Stimulated activated CD8-positive, alpha-beta memory T cell treated with anti-CD3 and anti-CD28 coated beads, Interleukin-2, amount 100 ng/mL, for 48 hours (primary cell): Measurements from ENCODE around the gene PNCK.

Experiments
- DNase-seq, 2 donors: peaks; one replicate each; pipeline ENCODE4 v3.0.0-alpha.2; 2020; ENCODE audit warnings: low read depth in 2 of 2

PNCK gene

GRCh38 chrX:153659268-153659667 lies 14.3 kb downstream of the PNCK start:
- DNase-seq: no peak

DNA sequence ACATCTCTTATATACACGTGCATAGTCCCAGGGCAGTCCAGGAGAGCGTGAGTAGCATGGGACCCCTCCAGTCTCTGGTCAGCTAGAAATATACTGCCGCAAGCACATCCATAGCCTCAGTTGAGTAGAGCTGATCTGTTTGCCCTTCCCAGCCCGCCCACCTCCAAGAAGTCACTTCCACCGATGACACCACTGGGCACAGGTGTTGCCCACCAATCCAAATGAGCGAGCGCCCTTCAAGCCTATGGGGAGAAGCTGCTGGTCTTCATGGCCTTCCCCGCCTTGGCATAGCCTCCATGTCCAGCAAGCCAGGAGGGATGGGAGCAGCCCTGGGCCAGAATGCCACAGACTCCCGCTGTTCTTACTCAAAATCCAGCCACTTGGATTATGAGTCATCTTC lies 16.5 kb downstream of the PNCK start:
- DNase-seq: no peak

- no peak for DNase-seq
These were observed 20.1 kb downstream of the PNCK start for GRCh38 chrX:153653556-153653955.

- DNase-seq: no peak
These were observed 22.0 kb downstream of the PNCK start for GRCh38 chrX:153651540-153652079.

DNA sequence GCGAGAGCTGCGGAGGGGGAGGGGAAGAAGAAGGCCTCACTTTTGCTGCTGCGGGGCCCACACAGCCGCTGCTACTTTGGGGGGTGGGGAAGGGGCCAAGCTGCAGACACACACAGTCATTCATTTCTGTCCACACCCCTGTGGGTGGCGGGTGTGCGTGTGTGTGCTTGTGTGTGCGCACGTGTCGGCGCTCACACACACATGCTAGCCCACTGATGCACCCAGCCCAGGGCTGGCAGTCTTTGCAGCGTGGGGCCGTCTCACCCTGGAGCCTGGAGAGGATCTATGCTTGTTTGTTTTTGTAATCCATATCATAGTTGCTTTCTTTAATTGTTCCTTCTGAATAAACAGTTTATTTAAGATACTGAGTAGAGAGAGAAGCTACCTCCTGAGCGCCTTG lies 22.7 kb downstream of the PNCK start:
- DNase-seq: no peak

GRCh38 chrX:153649915-153650782 lies 23.5 kb downstream of the PNCK start:
- no peak for DNase-seq

GRCh38 chrX:153649178-153649914 lies 24.3 kb downstream of the PNCK start:
- DNase-seq: peak in 1 of 2 donors; percentile 13

GRCh38 chrX:153648358-153649177 lies 25.0 kb downstream of the PNCK start:
- DNase-seq: no peak

DNA sequence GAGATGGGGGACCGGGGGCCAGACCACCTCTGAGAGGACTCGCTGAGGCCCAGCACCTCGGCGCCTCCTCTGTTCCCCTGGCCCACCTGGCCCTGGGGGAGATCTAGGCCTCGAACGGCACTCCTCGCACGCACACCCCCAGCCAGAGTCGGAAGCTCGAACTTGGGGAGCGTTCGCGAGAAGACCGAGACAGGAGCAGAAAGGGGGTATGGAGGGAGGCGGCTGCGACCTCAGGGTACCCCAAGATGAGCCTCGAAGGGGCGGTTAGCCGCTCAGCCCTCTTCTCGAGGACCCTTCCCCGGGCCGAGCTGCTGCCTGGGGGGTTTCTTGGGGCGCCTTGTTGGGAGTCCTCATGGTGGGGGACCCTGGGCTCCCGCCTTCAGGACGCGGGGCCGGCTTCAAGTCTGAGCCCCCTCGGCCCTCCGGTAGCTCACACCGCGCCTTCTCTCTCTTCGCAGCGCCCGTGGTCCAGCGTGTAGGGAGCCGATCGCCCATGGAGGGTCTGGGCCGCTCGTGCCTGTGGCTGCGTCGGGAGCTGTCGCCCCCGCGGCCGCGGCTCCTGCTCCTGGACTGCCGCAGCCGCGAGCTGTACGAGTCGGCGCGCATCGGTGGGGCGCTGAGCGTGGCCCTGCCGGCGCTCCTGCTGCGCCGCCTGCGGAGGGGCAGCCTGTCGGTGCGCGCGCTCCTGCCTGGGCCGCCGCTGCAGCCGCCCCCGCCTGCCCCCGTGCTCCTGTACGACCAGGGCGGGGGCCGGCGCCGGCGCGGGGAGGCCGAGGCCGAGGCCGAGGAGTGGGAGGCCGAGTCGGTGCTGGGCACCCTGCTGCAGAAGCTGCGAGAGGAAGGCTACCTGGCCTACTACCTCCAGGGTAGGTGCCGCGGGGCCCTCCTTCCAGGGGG lies 25.9 kb downstream of the PNCK start:
- no peak for DNase-seq

DNA sequence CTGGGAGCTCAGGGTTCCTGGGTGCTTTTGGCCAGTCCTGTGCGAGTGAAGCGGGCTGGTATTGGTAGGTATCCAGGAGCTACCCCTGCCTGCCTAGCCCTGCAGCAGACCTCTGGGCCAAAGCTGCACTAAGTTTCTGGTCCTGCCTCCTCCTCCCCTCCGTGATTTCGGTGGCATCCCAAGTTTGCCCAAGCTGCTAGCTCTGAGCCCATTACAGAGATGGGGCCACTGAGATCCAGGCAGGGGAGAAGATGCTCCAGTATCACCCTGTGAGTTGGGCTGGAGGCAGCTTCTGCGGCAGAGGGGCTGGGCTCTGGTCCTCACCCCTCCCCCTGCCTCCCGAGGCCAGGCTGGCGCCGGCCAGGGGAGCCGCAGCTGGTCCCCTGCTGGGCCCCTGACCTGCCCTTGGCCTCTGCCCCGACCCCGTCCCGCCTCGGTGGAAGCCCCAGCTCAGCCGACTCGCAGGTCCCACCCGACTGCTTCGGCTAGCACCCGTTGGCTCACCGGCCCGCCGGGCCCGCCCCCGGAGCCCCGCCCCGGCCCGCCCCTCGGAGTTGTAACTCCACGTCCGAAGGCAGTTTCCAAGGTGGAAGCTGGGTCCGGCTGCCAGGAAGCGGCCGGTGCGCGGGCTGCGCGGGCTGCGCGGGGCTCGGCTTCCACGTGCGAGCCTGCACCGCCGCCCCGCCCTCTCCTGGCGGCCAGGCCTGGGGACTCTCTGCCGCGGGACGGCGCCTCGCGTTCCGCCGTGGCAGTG lies 26.8 kb downstream of the PNCK start, which contains the start of gene DUSP9:
Gene DUSP9 (plus strand): TSS at position 584 of the 754 bp plus-strand sequence. CDS start 751 bp downstream, outside the sequence.
- no peak for DNase-seq

- no peak for DNase-seq
These were observed 27.6 kb downstream of the PNCK start for GRCh38 chrX:153645921-153646488.

- DNase-seq: no peak
These were observed 28.5 kb downstream of the PNCK start for GRCh38 chrX:153645151-153645550.

- no peak for DNase-seq
These were observed 29.1 kb downstream of the PNCK start for GRCh38 chrX:153644356-153645125.

GRCh38 chrX:153643431-153644351 lies 29.9 kb downstream of the PNCK start:
- DNase-seq: no peak

DNA sequence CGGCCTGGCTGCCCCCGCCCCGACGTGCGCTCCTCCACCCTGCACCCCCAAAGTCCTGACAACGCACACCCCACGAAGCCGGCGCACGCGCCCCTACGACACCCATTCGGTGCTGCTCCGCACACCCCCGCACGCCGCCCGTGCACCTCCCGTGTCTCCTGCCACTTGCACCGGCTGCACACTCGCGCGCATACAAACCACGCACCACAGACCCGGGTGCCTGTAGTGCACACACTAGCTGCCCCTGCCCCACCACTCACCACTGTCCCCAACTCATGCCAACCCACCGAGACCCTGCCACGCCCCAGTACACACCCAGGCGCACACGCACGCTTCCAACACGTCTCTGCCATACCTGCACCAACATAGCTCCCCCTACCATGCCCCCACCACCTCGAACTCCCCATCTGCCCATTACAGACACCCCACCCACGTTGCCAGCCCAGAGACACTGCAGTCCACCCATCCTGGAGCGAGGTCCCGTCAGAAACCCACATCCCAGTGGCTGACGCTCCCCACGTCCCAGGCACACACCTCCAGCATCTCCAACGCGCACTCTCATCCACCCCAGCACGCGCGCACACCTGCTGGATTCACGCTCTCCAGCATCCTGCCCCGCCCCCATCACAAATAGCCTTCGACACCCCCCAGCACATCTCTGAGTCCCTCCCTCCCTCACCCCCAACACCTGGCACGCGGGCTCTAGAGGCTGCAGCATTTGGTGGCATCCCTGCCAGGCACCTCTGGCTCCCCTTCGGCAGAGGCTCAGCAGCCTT lies 30.8 kb downstream of the PNCK start:
- DNase-seq: no peak

DNA sequence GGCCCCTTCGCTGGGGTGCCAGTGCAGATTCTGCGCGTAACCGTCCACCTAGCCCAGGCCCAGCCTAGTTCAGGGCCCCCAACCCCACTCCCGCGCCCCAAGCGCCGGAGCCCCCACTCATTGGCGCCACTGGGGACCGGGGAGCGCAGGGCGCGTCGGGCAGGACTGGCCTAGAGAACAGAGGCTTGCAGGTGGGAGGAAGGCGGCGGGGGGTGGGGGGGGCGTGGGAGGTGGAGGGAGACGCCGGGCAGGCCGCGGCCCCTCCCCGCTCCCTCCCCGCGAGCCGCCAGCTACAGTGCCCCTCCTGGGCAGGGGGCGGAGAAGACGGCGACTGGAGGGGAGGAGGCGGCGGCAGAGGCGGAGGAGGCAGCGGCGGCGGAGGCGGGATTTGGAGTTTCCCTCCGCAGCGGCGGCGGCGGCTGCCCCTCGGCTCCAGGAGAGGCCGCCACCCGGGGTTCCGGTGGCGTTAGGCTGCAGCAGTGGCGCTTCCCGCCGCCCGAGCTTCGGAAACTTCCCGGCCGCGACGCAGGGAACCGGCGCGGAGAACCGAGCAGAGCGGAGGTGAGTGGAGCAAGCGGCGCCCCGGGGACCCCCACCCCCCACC lies 31.5 kb downstream of the PNCK start:
- DNase-seq: no peak

GRCh38 chrX:153641627-153642026 lies 32.0 kb downstream of the PNCK start:
- no peak for DNase-seq
